CD4-positive, alpha-beta T cell (primary cell): Measurements from ENCODE around the gene KCNV2. TPM values are rescaled to one million over a fixed set of nuclear protein-coding genes. Genes with fewer than 3 reads are reported as not detected.

ENCODE experiments used
- ATAC-seq: fragments of 200-7000 bp; cut with Tn5 transposase; one replicate; pipeline ENCODE4 v1.10.0; 2022; ENCODE audit warnings: mild to moderate bottlenecking; ENCODE audit not compliant: poor library complexity
- CTCF ChIA-PET: fragments of 350-600 bp; sonication (Branson Sonifier 250); formaldehyde crosslinking; loops from one replicate; lab custom pipeline; 2021; ENCODE audit warnings: antibody characterized with exemption, inconsistent platforms; lab: Charles Lee
- POLR2A ChIA-PET: fragments of 350-600 bp; sonication (Branson Sonifier 250); formaldehyde crosslinking; loops from one replicate; lab custom pipeline; 2021; ENCODE audit warnings: antibody characterized with exemption, inconsistent platforms; lab: Charles Lee
- DNase-seq, 14 experiments: peaks; one replicate each; pipeline ENCODE4 v3.0.0-alpha.2; 2013 to 2020; ENCODE audit warnings: mixed read lengths in 2 of 14
- H3K27ac ChIP-seq, 2 donors: one replicate each; pipeline versions ENCODE4 v1.5.1 to v1.7.0; 2013; ENCODE audit warnings: low read length in 2 of 2, low read depth in 1 of 2, mild to moderate bottlenecking in 1 of 2
- H3K27me3 ChIP-seq, 2 experiments: 1 replicate in 1 of 2; 2 replicates in 1 of 2; pipeline versions ENCODE4 v1.6.1 to v1.7.0; 2013; ENCODE audit warnings: low read length in 2 of 2, control low read depth in 1 of 2, mild to moderate bottlenecking in 1 of 2, moderate library complexity in 1 of 2; ENCODE audit not compliant: insufficient read depth in 2 of 2, control insufficient read depth in 1 of 2
- H3K36me3 ChIP-seq: one replicate; pipeline ENCODE4 v1.6.1; 2013; ENCODE audit warnings: low read length, control low read depth; ENCODE audit not compliant: insufficient read depth
- H3K4me1 ChIP-seq: one replicate; pipeline ENCODE4 v1.6.1; 2013; ENCODE audit warnings: low read length, control low read depth; ENCODE audit not compliant: insufficient read depth
- H3K4me3 ChIP-seq: one replicate; pipeline ENCODE4 v1.5.1; 2013; ENCODE audit warnings: mild to moderate bottlenecking, low read length, moderate library complexity
- H3K9me3 ChIP-seq, 2 experiments: 1 replicate in 1 of 2; 2 replicates in 1 of 2; pipeline versions ENCODE4 v1.6.1 to v1.7.0; 2013; ENCODE audit warnings: low read length in 2 of 2, mild to moderate bottlenecking in 2 of 2, control low read depth in 1 of 2, moderate library complexity in 1 of 2; ENCODE audit not compliant: control insufficient read depth in 1 of 2, insufficient read depth in 1 of 2
- H3K27ac Mint-ChIP-seq: one replicate; pipeline ENCODE4 v1.8.0; 2020; ENCODE audit warnings: mixed read lengths
- H3K27me3 Mint-ChIP-seq: one replicate; pipeline ENCODE4 v1.8.0; 2021; ENCODE audit warnings: mixed read lengths
- H3K36me3 Mint-ChIP-seq: one replicate; pipeline ENCODE4 v1.8.0; 2021; ENCODE audit warnings: low read depth, mixed read lengths
- H3K4me1 Mint-ChIP-seq: one replicate; pipeline ENCODE4 v1.8.0; 2021; ENCODE audit warnings: low read depth, mixed read lengths
- H3K4me3 Mint-ChIP-seq: one replicate; pipeline ENCODE4 v1.8.0; 2020; ENCODE audit warnings: mild to moderate bottlenecking, mixed read lengths
- H3K9me3 Mint-ChIP-seq: one replicate; pipeline ENCODE4 v1.8.0; 2020; ENCODE audit warnings: mixed read lengths
- CTCF ChIP-seq: fragments of 200-600 bp; IDR thresholded peaks from one replicate; pipeline ENCODE4 v1.8.0; 2022; ENCODE audit warnings: antibody characterized with exemption, mild to moderate bottlenecking
- intact Hi-C, 2 experiments: fragments of 100-400 bp; cut with DNase I in 1 of 2; cut with micrococcal nuclease in 1 of 2; formaldehyde crosslinking; loops; one replicate each; pipeline versions ENCODE4 v1.15.1 to v1.9.0; 2023 to 2025; cut with DNase I, micrococcal nuclease
- total RNA-seq, 174 experiments: library from RNA in 2 of 174; stranded (reverse) in 2 of 174; gene quantifications; one replicate each; pipeline ENCODE4 v1.2.3 and lab custom pipeline; 2021 to 2026

KCNV2 gene
- total RNA-seq, 2 experiments from 2014 or later = not detected

DNA sequence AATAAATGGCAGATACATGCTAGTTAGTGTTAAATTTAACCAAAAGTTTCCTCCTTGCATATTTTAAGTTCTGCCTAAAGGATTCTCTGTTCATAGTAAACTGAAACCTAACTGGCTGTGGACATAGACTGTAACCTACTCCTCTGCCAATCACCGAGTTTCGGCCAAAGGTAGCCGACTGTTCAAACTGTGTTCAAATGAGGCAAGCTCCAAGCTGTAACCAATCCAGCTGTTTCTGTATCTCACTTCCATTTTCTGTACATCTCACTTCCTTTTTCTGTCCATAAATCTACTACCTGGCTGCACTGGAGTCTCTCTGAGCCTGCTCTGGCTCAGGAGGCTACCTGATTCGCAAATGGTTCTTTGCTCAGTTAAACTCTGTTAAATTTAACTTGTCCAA lies 44.1 kb downstream of the KCNV2 start:
- peaks cover 36% of the 10 kb centered on the region for H3K36me3 Mint-ChIP-seq
- no peaks in the 10 kb centered on the region for H3K27me3 Mint-ChIP-seq
- TF ChIP-seq CTCF = no peak
- ChIA-PET POLR2A (no interaction called here), CTCF (no interaction called here)
- peaks cover 32% of the 10 kb centered on the region for H3K4me1 Mint-ChIP-seq
- no peaks in the 10 kb centered on the region for H3K9me3 Mint-ChIP-seq
- no peak overlapping the region for H3K4me3 Mint-ChIP-seq
- Histone ChIP-seq H3K4me1 (peaks cover 15% of the 10 kb centered on the region), H3K27ac (no peak overlapping the region), H3K4me3 (no peak overlapping the region), H3K36me3 (no peaks in the 10 kb centered on the region), H3K27me3 (no peaks in the 10 kb centered on the region), H3K9me3 (no peaks in the 10 kb centered on the region)
- intact Hi-C loops = no loop called here
- DNase-seq (no peak), ATAC-seq (no peak)
- no peak overlapping the region for H3K27ac Mint-ChIP-seq

DNA sequence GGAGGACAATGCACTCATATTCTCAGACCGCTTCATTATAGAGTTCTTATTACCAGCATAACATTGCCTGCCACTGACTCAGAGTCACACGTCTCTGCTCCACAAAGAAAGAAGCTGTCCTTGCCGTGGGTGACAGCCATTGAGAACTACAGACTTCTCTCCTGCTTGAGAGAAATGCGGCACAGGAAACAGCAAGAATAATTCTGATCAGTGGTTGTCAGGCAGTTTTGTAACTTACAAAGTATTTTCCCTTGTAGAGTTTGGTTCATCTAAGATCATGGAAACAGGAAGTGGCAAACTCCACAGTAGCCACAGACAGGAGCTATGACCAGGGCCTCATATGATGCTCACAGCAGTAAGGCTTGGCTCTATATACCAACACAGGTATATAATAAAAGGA lies 47.0 kb downstream of the KCNV2 start:
- H3K9me3 Mint-ChIP-seq = no peaks in the 10 kb centered on the region
- POLR2A ChIA-PET = interaction anchor here (1.9 kb wide), 1 partner anchor 80 kb away, joined by 6 read pairs; the partner anchor contains the start of gene PUM3

DNA sequence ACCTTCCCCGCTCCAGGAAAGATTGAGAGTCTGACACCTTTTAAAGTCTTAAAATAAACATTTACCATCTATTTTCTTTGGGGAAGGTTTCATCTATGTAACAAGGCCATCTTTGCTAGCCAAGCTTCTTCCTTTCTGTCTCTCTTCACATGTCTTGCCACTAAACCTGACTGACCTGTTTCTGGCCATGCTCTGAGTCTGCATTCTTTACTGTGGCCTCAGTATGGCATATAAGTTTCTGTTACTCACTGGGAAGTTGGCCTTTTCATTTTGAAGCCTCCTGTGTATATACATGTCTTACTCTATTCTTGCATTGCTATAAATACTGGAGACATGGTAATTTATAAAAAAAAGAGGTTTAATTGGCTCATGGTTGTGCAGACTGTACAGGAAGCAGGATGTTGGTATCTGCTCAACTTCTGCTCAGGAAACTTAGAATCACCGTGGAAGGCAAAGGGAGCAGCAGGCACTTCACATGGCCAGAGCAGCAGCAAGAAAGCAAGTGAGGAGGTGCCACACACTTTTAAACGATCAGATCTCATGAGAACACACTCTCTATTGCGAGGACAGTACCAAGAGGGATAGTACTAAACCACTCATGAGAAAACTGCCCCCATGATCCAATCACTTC lies 48.1 kb downstream of the KCNV2 start:
- peak overlapping the region; percentile 79 for H3K27ac Mint-ChIP-seq
- H3K27me3 Mint-ChIP-seq = no peaks in the 10 kb centered on the region
- H3K4me3 Mint-ChIP-seq = peak overlapping the region; percentile 6
- Histone ChIP-seq H3K27me3 (no peaks in the 10 kb centered on the region), H3K4me3 (no peak overlapping the region), H3K27ac (peak overlapping the region in 1 of 2 donors; percentile 23), H3K36me3 (peaks cover 9% of the 10 kb centered on the region), H3K9me3 (no peaks in the 10 kb centered on the region), H3K4me1 (peaks cover 15% of the 10 kb centered on the region)
- CTCF ChIA-PET = no interaction called here
- no peak for TF ChIP-seq CTCF
- H3K9me3 Mint-ChIP-seq = no peaks in the 10 kb centered on the region
- intact Hi-C loops = no loop called here
- ATAC-seq (peak; percentile 25), DNase-seq (no peak)
- POLR2A ChIA-PET = interaction anchor here (1.9 kb wide), 1 partner anchor 79 kb away, joined by 6 read pairs; the partner anchor contains the start of gene PUM3
- peaks cover 33% of the 10 kb centered on the region for H3K4me1 Mint-ChIP-seq
- peaks cover 38% of the 10 kb centered on the region for H3K36me3 Mint-ChIP-seq

More for the DNA sequence above, 47.0 kb downstream of the KCNV2 start:
- CTCF ChIA-PET = no interaction called here
- H3K4me1 Mint-ChIP-seq = peaks cover 33% of the 10 kb centered on the region
- DNase-seq (peak in 4 of 14 experiments; percentile 3 to 47 (median 24)), ATAC-seq (peak; percentile 82)
- H3K4me1 ChIP-seq = peaks cover 15% of the 10 kb centered on the region
- no peak overlapping the region for H3K4me3 ChIP-seq
- H3K27ac Mint-ChIP-seq = peak overlapping the region; percentile 79
- TF ChIP-seq CTCF = no peak
- H3K36me3 Mint-ChIP-seq = peaks cover 34% of the 10 kb centered on the region
- H3K9me3 ChIP-seq = no peaks in the 10 kb centered on the region
- no peaks in the 10 kb centered on the region for H3K27me3 Mint-ChIP-seq
- H3K27ac ChIP-seq = peak overlapping the region in 1 of 2 donors; percentile 30
- intact Hi-C loops = no loop called here
- H3K27me3 ChIP-seq = no peaks in the 10 kb centered on the region
- peaks cover 2% of the 10 kb centered on the region for H3K36me3 ChIP-seq
- H3K4me3 Mint-ChIP-seq = no peak overlapping the region
